HepG2 (cell line): ENCODE results near the gene OR6X1. TPM values are rescaled to one million over a fixed set of nuclear protein-coding genes. Genes with fewer than 3 reads are reported as not detected.

Experiments used
- ATAC-seq: fragments of 200-7000 bp; cut with Tn5 transposase; 3 replicates; pipeline ENCODE4 v1.9.1; 2020; ENCODE audit warnings: mild to moderate bottlenecking, moderate library complexity
- BruUV-seq: library from RNA; stranded (reverse); fragments of 400-500 nt; replicated peaks from 2 replicates; lab custom pipeline; 2021; lab: Mats Ljungman, UMichigan
- CTCF ChIA-PET: fragments of 300-600 bp; formaldehyde crosslinking; extraction: SDS; loops from one replicate; lab custom pipeline; 2021; ENCODE audit warnings: low total read pairs, inconsistent platforms, low intra/inter-chr PET ratio; lab: Yijun Ruan, JAX
- POLR2A ChIA-PET: fragments of 350-600 bp; sonication (Branson Sonifier 250); formaldehyde crosslinking; loops from one replicate; lab custom pipeline; 2020; ENCODE audit warnings: antibody characterized with exemption, inconsistent platforms; lab: Yijun Ruan, JAX
- DNase-seq: peaks from one replicate; pipeline ENCODE4 v3.0.0-alpha.2; 2015; ENCODE audit warnings: low spot score
- FAIRE-seq: peaks from 3 replicates; lab custom pipeline; 2011; peaks lifted over from hg19 to GRCh38; lab: Jason Lieb, UNC
- H2AFZ ChIP-seq: one replicate; pipeline ENCODE4 v1.6.1; 2011; ENCODE audit warnings: low read length, inconsistent platforms
- H3K27ac ChIP-seq: fragments of 300-600 bp; 3 replicates; pipeline ENCODE4 v1.8.0; 2011; ENCODE audit warnings: mixed run types, mild to moderate bottlenecking, mixed read lengths, low read length, inconsistent platforms; ENCODE audit not compliant: insufficient read depth; ENCODE audit errors: extremely low read length
- H3K27me3 ChIP-seq, 2 experiments: fragments of 200-600 bp in 1 of 2; 2 replicates in 1 of 2; 3 replicates in 1 of 2; pipeline versions ENCODE4 v1.6.0 to v1.8.0; 2011; ENCODE audit warnings: low read length in 2 of 2, mild to moderate bottlenecking in 2 of 2, moderate library complexity in 2 of 2, inconsistent platforms in 1 of 2; ENCODE audit not compliant: insufficient read depth in 2 of 2, control insufficient read depth in 1 of 2
- H3K36me3 ChIP-seq, 2 experiments: fragments of 200-600 bp in 1 of 2; replicated peaks in 1 of 2; 2 replicates in 1 of 2; 3 replicates in 1 of 2; pipeline versions ENCODE4 v1.5.1 to v1.8.0; 2011; ENCODE audit warnings: low read length in 2 of 2, inconsistent platforms in 1 of 2; ENCODE audit not compliant: insufficient read depth in 2 of 2, control insufficient read depth in 1 of 2
- H3K4me1 ChIP-seq: 2 replicates; pipeline ENCODE4 v1.5.1; 2012; ENCODE audit warnings: low read length, inconsistent platforms; ENCODE audit not compliant: insufficient read depth
- H3K4me2 ChIP-seq: 2 replicates; pipeline ENCODE4 v1.6.0; 2011; ENCODE audit warnings: low read depth, low read length, inconsistent platforms
- H3K4me3 ChIP-seq, 3 experiments: fragments of 200-600 bp in 1 of 3; sonication (generic), shearing (Covaris generic) in 1 of 3; replicated peaks in 1 of 3; 2 replicates each; pipeline ENCODE4 v1.5.1; 2011 to 2016; ENCODE audit warnings: low read length in 3 of 3, inconsistent platforms in 2 of 3, low read depth in 2 of 3, mild to moderate bottlenecking in 2 of 3, control low read depth in 1 of 3, mixed read lengths in 1 of 3; ENCODE audit not compliant: insufficient read depth in 1 of 3
- H3K79me2 ChIP-seq: one replicate; pipeline ENCODE4 v1.6.1; 2011; ENCODE audit warnings: low read length, inconsistent platforms; ENCODE audit not compliant: insufficient read depth
- H3K9ac ChIP-seq: 2 replicates; pipeline ENCODE4 v1.6.0; 2011; ENCODE audit warnings: mild to moderate bottlenecking, low read depth, low read length, inconsistent platforms; ENCODE audit not compliant: insufficient read depth
- H3K9me3 ChIP-seq: 2 replicates; pipeline ENCODE4 v1.5.1; 2012; ENCODE audit warnings: mild to moderate bottlenecking, low read length
- H4K20me1 ChIP-seq: 2 replicates; pipeline ENCODE4 v1.6.0; 2011; ENCODE audit warnings: inconsistent platforms, mild to moderate bottlenecking, low read length, moderate library complexity; ENCODE audit not compliant: insufficient read depth
- CSRNP2 ChIP-seq: sonication (generic); formaldehyde crosslinking; conservative IDR thresholded peaks from 2 replicates; pipeline ENCODE4 v1.8.0; 2022; ENCODE audit warnings: low read depth, missing genetic modification reagents
- DPF2 ChIP-seq: sonication (generic); formaldehyde crosslinking; IDR thresholded peaks from 2 replicates; pipeline ENCODE4 v1.4.0; 2020; ENCODE audit warnings: mild to moderate bottlenecking, low read depth, missing genetic modification reagents, borderline replicate concordance
- ESRRA ChIP-seq: sonication (generic); formaldehyde crosslinking; IDR thresholded peaks from 2 replicates; pipeline ENCODE4 v1.5.1; 2020; ENCODE audit warnings: mild to moderate bottlenecking, low read depth, missing genetic modification reagents
- GLI4 ChIP-seq: sonication (generic); formaldehyde crosslinking; IDR thresholded peaks from 2 replicates; pipeline ENCODE4 v1.5.1; 2020; ENCODE audit warnings: missing genetic modification reagents, mild to moderate bottlenecking, moderate library complexity, borderline replicate concordance
- KDM3A ChIP-seq: IDR thresholded peaks from 2 replicates; pipeline ENCODE4 v1.6.1; 2018; ENCODE audit warnings: low read depth, missing compliant biosample characterization
- NFATC3 ChIP-seq: sonication (generic); formaldehyde crosslinking; IDR thresholded peaks from 2 replicates; pipeline ENCODE4 v1.5.1; 2020; ENCODE audit warnings: mild to moderate bottlenecking, missing genetic modification reagents
- WIZ ChIP-seq: sonication (generic); formaldehyde crosslinking; IDR thresholded peaks from 2 replicates; pipeline ENCODE4 v1.5.1; 2020; ENCODE audit warnings: mild to moderate bottlenecking, missing genetic modification reagents
- ZC3H13 ChIP-seq: sonication (generic); formaldehyde crosslinking; IDR thresholded peaks from 2 replicates; pipeline ENCODE4 v1.8.1; 2023; ENCODE audit warnings: mild to moderate bottlenecking, missing genetic modification reagents, moderate library complexity
- ZNF414 ChIP-seq: sonication (generic); formaldehyde crosslinking; IDR thresholded peaks from 2 replicates; pipeline ENCODE4 v1.5.0; 2020; ENCODE audit warnings: missing genetic modification reagents
- ZNF674 ChIP-seq: sonication (generic); formaldehyde crosslinking; IDR thresholded peaks from 2 replicates; pipeline ENCODE4 v1.5.0; 2020; ENCODE audit warnings: low read depth, mild to moderate bottlenecking, missing genetic modification reagents
- ZSCAN25 ChIP-seq: sonication (generic); formaldehyde crosslinking; IDR thresholded peaks from 2 replicates; pipeline ENCODE4 v1.8.0; 2022; ENCODE audit warnings: mild to moderate bottlenecking, missing genetic modification reagents
- WGBS: methylation state at CpG from one replicate; pipeline ENCODE4 v1.1.6; 2017; ENCODE audit warnings: low lambda C conversion rate; 5-methylcytosine and 5-hydroxymethylcytosine counted together
- in situ Hi-C: cut with HindIII; loops from 2 replicates; pipeline ENCODE4 v1.10.0; 2017; ENCODE audit warnings: low pct_unique_long_range_greater_than_20kb; ENCODE audit not compliant: extremely low pct_ligation_motif_present
- intact Hi-C: fragments of 100-400 bp; cut with micrococcal nuclease; formaldehyde crosslinking; loops from one replicate; pipeline ENCODE4 v1.10.0; 2022; ENCODE audit not compliant: unreplicated experiment
- polyA plus RNA-seq, 8 experiments: library from polyadenylated mRNA; depleted of rRNA in 3 of 8; stranded (reverse) in 7 of 8; unstranded in 1 of 8; fragments of >200 nt; fragmentation: Illumina TruSeq in 4 of 8; extraction: Trizol in 4 of 8; gene quantifications; 2 replicates each; pipeline versions ENCODE4 v1.2.1 to v1.2.3, GENCODE V29; 2011 to 2016; ENCODE audit warnings: low read depth in 4 of 8, missing spikeins in 1 of 8, mixed read lengths in 1 of 8; ENCODE audit not compliant: insufficient read depth in 1 of 8
- total RNA-seq, 5 experiments: library from RNA; depleted of rRNA; stranded (reverse); fragments of >200 nt; fragmentation: Illumina TruSeq; extraction: Trizol; gene quantifications; 2 replicates each; pipeline ENCODE4 v1.2.3, GENCODE V29; 2016; ENCODE audit warnings: low read depth in 1 of 5

OR6X1 gene
- total and polyA plus RNA-seq, 2 of the 13 experiments (the other 11 are each of a cell fraction or from before 2014, with no cell fraction given) = not detected

GRCh38 chr11:123773026-123773425, 18.7 kb upstream of the OR6X1 start:
- H3K27me3 ChIP-seq = no peaks in the 10 kb centered on the region
- no peaks in the 10 kb centered on the region for H3K36me3 ChIP-seq
- no peaks in the 10 kb centered on the region for H3K79me2 ChIP-seq
- no TSS peak for BruUV-seq
- DNase-seq = no peak
- no peaks in the 10 kb centered on the region for H3K9me3 ChIP-seq
- no peaks in the 10 kb centered on the region for H3K4me1 ChIP-seq
- no peak overlapping the region for H3K27ac ChIP-seq
- CTCF ChIA-PET = no interaction called here
- WGBS = 0% methylated on average over 2 of the region's 2 CpGs
- ATAC-seq = no peak
- in situ Hi-C loops = no loop called here
- no peak overlapping the region for H2AFZ ChIP-seq
- intact Hi-C loops = no loop called here
- no peak overlapping the region for H3K9ac ChIP-seq
- no peak overlapping the region for H3K4me2 ChIP-seq
- H3K4me3 ChIP-seq = no peak overlapping the region
- no peak for TF ChIP-seq NFATC3 (CRISPR knock-in tag)
- TF ChIP-seq, all 625 proteins: peak for 0
- FAIRE-seq = no peak
- POLR2A ChIA-PET = no interaction called here
- H4K20me1 ChIP-seq = no peaks in the 10 kb centered on the region

GRCh38 chr11:123771664-123772063, 17.3 kb upstream of the OR6X1 start:
- in situ Hi-C loops (no loop called here), intact Hi-C loops (no loop called here)
- Histone ChIP-seq H3K9ac (no peak overlapping the region), H3K27ac (no peak overlapping the region), H4K20me1 (no peaks in the 10 kb centered on the region), H3K36me3 (no peaks in the 10 kb centered on the region), H3K4me2 (no peak overlapping the region), H3K79me2 (no peaks in the 10 kb centered on the region), H2AFZ (no peak overlapping the region), H3K4me3 (no peak overlapping the region), H3K27me3 (no peaks in the 10 kb centered on the region), H3K9me3 (no peaks in the 10 kb centered on the region), H3K4me1 (no peaks in the 10 kb centered on the region)
- no peak for FAIRE-seq
- ATAC-seq = no peak
- BruUV-seq = no TSS peak
- no peak for DNase-seq
- ChIA-PET CTCF (no interaction called here), POLR2A (no interaction called here)
- TF ChIP-seq WIZ = no peak
- 32% methylated on average over 3 of the region's 3 CpGs for WGBS

- POLR2A ChIA-PET = no interaction called here
- CTCF ChIA-PET = no interaction called here
- FAIRE-seq (no peak), DNase-seq (no peak), ATAC-seq (no peak)
- no peak overlapping the region for H3K4me2 ChIP-seq
- no peaks in the 10 kb centered on the region for H4K20me1 ChIP-seq
- no peak overlapping the region for H3K27ac ChIP-seq
- H3K79me2 ChIP-seq = no peaks in the 10 kb centered on the region
- no peaks in the 10 kb centered on the region for H3K36me3 ChIP-seq
- H3K9me3 ChIP-seq = no peaks in the 10 kb centered on the region
- H3K27me3 ChIP-seq = no peaks in the 10 kb centered on the region
- intact Hi-C loops (no loop called here), in situ Hi-C loops (no loop called here)
- H3K4me3 ChIP-seq = no peak overlapping the region
- no peak overlapping the region for H3K9ac ChIP-seq
- no peak overlapping the region for H2AFZ ChIP-seq
- BruUV-seq = no TSS peak
- H3K4me1 ChIP-seq = no peaks in the 10 kb centered on the region
- TF ChIP-seq ZNF674 (CRISPR knock-in tag) (no peak), ZC3H13 (CRISPR knock-in tag) (no peak), CSRNP2 (no peak), ZNF414 (CRISPR knock-in tag) (no peak), ZSCAN25 (CRISPR knock-in tag) (no peak), GLI4 (CRISPR knock-in tag) (no peak), ESRRA (CRISPR knock-in tag) (no peak), DPF2 (CRISPR knock-in tag) (no peak), KDM3A (no peak)
Observed at GRCh38 chr11:123770712-123771111, 16.4 kb upstream of the OR6X1 start.
